SU-DHL-6 (cell line): Measurements from ENCODE around the gene RESP18.

Experiments
- H2AFZ ChIP-seq: fragments of 200-600 bp; sonication (generic); 2 replicates; pipeline ENCODE4 v1.6.1; 2014; ENCODE audit warnings: low read depth, mild to moderate bottlenecking, moderate library complexity, mixed read lengths, antibody characterized with exemption, low read length; ENCODE audit not compliant: severe bottlenecking
- H3F3A ChIP-seq: fragments of 200-600 bp; shearing (Covaris generic); 2 replicates; pipeline ENCODE4 v1.6.0; 2016; ENCODE audit warnings: antibody characterized with exemption, mild to moderate bottlenecking; ENCODE audit not compliant: insufficient read depth
- H3K27ac ChIP-seq: fragments of 200-600 bp; sonication (generic); 2 replicates; pipeline ENCODE4 v1.5.1; 2016; ENCODE audit warnings: low read depth, mild to moderate bottlenecking, low read length, moderate library complexity, mixed read lengths
- H3K27me3 ChIP-seq: fragments of 200-600 bp; sonication (generic), shearing (Covaris generic); 2 replicates; pipeline ENCODE4 v1.6.0; 2014; ENCODE audit warnings: mild to moderate bottlenecking, low read length
- H3K36me3 ChIP-seq: fragments of 200-600 bp; sonication (generic); 2 replicates; pipeline ENCODE4 v1.6.1; 2014; ENCODE audit warnings: mild to moderate bottlenecking, low read length, mixed read lengths
- H3K4me2 ChIP-seq: fragments of 300-600, 200-600 bp; shearing (Covaris generic), sonication (generic); 2 replicates; pipeline ENCODE4 v1.6.0; 2014; ENCODE audit warnings: low read length, low read depth, mild to moderate bottlenecking; ENCODE audit not compliant: poor library complexity, severe bottlenecking
- H3K4me3 ChIP-seq: fragments of 200-600 bp; sonication (generic); 2 replicates; pipeline ENCODE4 v1.5.1; 2014; ENCODE audit warnings: antibody characterized with exemption, low read length, mild to moderate bottlenecking, mixed read lengths; ENCODE audit not compliant: insufficient read depth, poor library complexity, severe bottlenecking
- H3K79me2 ChIP-seq: fragments of 200-600 bp; sonication (generic); 2 replicates; pipeline ENCODE4 v1.6.1; 2014; ENCODE audit warnings: mild to moderate bottlenecking, low read length, moderate library complexity; ENCODE audit not compliant: insufficient read depth
- H3K9ac ChIP-seq: fragments of 200-600 bp; sonication (generic); 2 replicates; pipeline ENCODE4 v1.7.0; 2014; ENCODE audit warnings: mild to moderate bottlenecking, low read length
- H3K9me2 ChIP-seq: fragments of 200-600 bp; sonication (generic); replicated peaks from 2 replicates; pipeline ENCODE4 v1.6.1; 2014; ENCODE audit warnings: low read length; ENCODE audit not compliant: insufficient read depth
- H3K9me3 ChIP-seq: fragments of 200-600 bp; sonication (generic); 2 replicates; pipeline ENCODE4 v1.6.1; 2014; ENCODE audit warnings: low read length, mixed read lengths; ENCODE audit not compliant: insufficient read depth
- H4K20me1 ChIP-seq: fragments of 200-600 bp; sonication (generic); 2 replicates; pipeline ENCODE4 v1.6.1; 2014; ENCODE audit warnings: low read depth, mild to moderate bottlenecking, antibody characterized with exemption, low read length, moderate library complexity, mixed read lengths
- CTCF ChIP-seq: fragments of 200-600 bp; sonication (generic); IDR thresholded peaks from one replicate; pipeline ENCODE4 v1.5.1; 2017; ENCODE audit warnings: antibody characterized with exemption, mild to moderate bottlenecking, low read length, moderate library complexity; ENCODE audit not compliant: insufficient read depth, poor library complexity, severe bottlenecking
- EZH2phosphoT487 ChIP-seq: fragments of 200-600 bp; sonication (generic), shearing (Covaris generic); conservative IDR thresholded peaks from 2 replicates; pipeline ENCODE4 v1.6.1; 2018; ENCODE audit warnings: mild to moderate bottlenecking, antibody characterized with exemption, low read length, moderate library complexity, mixed read lengths

Gene RESP18

DNA sequence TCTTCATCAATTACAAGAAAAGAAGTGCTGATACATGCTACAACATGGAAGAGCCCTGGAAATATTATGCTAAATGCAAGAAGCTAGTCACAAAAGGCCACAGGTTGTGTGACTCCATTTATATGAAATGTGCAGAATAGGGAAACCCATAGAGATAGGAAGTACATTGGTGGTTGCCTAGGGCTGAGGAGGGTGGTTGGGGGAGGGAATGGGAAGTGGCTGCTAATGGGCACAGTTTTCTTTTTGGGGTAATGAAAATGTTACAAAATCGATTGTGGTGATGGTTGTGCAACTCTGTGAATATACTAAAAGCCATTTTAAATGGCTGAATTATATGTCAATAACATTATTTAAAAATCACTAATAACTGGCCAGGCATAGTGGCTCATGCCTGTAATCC lies 24.3 kb upstream of the RESP18 start:
- H3K9me2 ChIP-seq: no peaks in the 10 kb centered on the region
- H3K79me2 ChIP-seq: no peaks in the 10 kb centered on the region
- no peak overlapping the region for H3K27ac ChIP-seq
- no peak for TF ChIP-seq CTCF
- TF ChIP-seq EZH2phosphoT487: no peak
- no peaks in the 10 kb centered on the region for H3K9me3 ChIP-seq
- no peak overlapping the region for H3K9ac ChIP-seq
- no peak overlapping the region for H2AFZ ChIP-seq
- H3K36me3 ChIP-seq: no peaks in the 10 kb centered on the region
- no peak overlapping the region for H3K4me3 ChIP-seq
- H3K4me2 ChIP-seq: no peak overlapping the region
- H4K20me1 ChIP-seq: no peaks in the 10 kb centered on the region
- no peaks in the 10 kb centered on the region for H3K27me3 ChIP-seq
- no peaks in the 10 kb centered on the region for H3F3A ChIP-seq

DNA sequence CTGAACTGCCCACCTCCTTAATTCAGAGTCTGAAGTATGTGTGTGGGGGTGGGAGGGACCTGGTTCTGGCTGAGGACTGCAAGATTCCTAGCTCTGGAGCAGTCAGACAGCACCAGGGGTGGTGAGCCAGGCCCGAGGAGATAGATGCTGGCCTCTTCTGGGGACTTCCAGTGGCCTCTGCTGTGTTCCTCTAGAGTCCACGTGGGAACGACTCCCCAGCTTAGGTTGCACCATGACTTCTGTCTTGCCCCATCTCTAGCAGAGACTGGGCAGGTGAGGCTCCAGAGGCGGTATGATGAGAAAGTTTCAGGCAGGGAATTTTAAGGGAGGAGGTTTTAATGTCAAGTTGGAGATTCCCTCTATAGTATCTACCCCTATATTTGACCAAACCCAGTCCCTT lies 22.0 kb upstream of the RESP18 start:
- no peak for TF ChIP-seq EZH2phosphoT487
- TF ChIP-seq CTCF: no peak
- Histone ChIP-seq H3K9me3 (no peaks in the 10 kb centered on the region), H2AFZ (no peak overlapping the region), H3K36me3 (no peaks in the 10 kb centered on the region), H3K4me3 (no peak overlapping the region), H3K27me3 (no peaks in the 10 kb centered on the region), H3F3A (no peaks in the 10 kb centered on the region), H3K4me2 (no peak overlapping the region), H4K20me1 (no peaks in the 10 kb centered on the region), H3K27ac (no peak overlapping the region), H3K9ac (no peak overlapping the region), H3K9me2 (no peaks in the 10 kb centered on the region), H3K79me2 (no peaks in the 10 kb centered on the region)

DNA sequence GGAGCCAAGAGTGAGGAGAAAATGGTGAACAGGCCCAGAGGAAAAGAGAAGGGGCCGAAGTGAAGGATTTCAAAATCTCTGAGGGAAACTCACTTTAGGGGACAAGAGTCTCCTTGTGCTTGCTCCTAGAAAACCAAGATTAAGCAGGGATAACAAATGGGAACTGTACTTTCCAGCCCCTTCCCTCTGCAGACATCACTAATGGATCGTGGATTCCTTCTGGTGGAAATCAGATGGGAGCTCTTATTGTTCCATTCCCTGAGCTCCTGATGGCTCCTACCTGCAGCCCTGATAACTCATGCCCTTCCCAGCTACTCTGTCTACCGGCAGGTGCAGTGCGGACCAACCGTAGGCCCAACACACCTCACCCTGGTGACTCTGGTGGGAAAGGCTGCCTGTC lies 20.6 kb upstream of the RESP18 start:
- H3K36me3 ChIP-seq: no peaks in the 10 kb centered on the region
- H3K79me2 ChIP-seq: no peaks in the 10 kb centered on the region
- no peaks in the 10 kb centered on the region for H3K27me3 ChIP-seq
- H3K9ac ChIP-seq: no peak overlapping the region
- TF ChIP-seq CTCF (no peak), EZH2phosphoT487 (no peak)
- H3F3A ChIP-seq: no peaks in the 10 kb centered on the region
- H3K9me2 ChIP-seq: no peaks in the 10 kb centered on the region
- no peaks in the 10 kb centered on the region for H3K9me3 ChIP-seq
- no peak overlapping the region for H3K4me2 ChIP-seq
- no peaks in the 10 kb centered on the region for H4K20me1 ChIP-seq
- H2AFZ ChIP-seq: no peak overlapping the region
- no peak overlapping the region for H3K4me3 ChIP-seq
- no peak overlapping the region for H3K27ac ChIP-seq
